ENCODE data around the gene PGAP6. TPM values are rescaled to one million over a fixed set of nuclear protein-coding genes. Genes with fewer than 3 reads are reported as not detected.

The PGAP6 gene
- total and polyA plus RNA-seq, 2 of the 13 experiments (the other 11 are each of a cell fraction or from before 2014, with no cell fraction given): 52.7 to 136 TPM

GRCh38 chr16:359067-359763 is 22.6 kb downstream of the PGAP6 start (continued):
- TF ChIP-seq ESRRA (CRISPR knock-in tag; IDR thresholded peaks at IDR 0.05; ENCODE audit: low read depth): peak; percentile 77
- peak; percentile 68; the same call in 1 of the 2 replicates for TF ChIP-seq ARNT2 (CRISPR knock-in tag; IDR thresholded peaks at IDR 0.05; ENCODE audit: low read depth)
- peak; percentile 92 for TF ChIP-seq NR2F2 (IDR thresholded peaks at IDR 0.05; ENCODE audit: borderline replicate concordance, low read depth)
- TF ChIP-seq FOXK1 (CRISPR knock-in tag; IDR thresholded peaks at IDR 0.05; ENCODE audit: borderline replicate concordance, low read depth): no peak
- no peak for TF ChIP-seq SOX13 (IDR thresholded peaks at IDR 0.05)
- TF ChIP-seq SOX13 (CRISPR knock-in tag; conservative IDR thresholded peaks at IDR 0.05 in 1 of 2, IDR thresholded peaks at IDR 0.05 in 1 of 2): peak in 1 of 2 experiments; percentile 61; a peak in 1 of 4 replicates
- peak; percentile 88 for TF ChIP-seq ZNF547 (CRISPR knock-in tag; IDR thresholded peaks at IDR 0.05)
- TF ChIP-seq, protein P1, sequence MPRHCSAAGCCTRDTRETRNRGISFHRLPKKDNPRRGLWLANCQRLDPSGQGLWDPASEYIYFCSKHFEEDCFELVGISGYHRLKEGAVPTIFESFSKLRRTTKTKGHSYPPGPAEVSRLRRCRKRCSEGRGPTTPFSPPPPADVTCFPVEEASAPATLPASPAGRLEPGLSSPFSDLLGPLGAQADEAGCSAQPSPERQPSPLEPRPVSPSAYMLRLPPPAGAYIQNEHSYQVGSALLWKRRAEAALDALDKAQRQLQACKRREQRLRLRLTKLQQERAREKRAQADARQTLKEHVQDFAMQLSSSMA (CRISPR knock-in tag; IDR thresholded peaks at IDR 0.05): 0 out of 2 replicates have a peak, but pooled peaks have one; percentile 38
- peak; percentile 22; the same call in 1 of the 2 replicates for TF ChIP-seq STAG1 (CRISPR knock-in tag; IDR thresholded peaks at IDR 0.05)
- TF ChIP-seq, protein P2, sequence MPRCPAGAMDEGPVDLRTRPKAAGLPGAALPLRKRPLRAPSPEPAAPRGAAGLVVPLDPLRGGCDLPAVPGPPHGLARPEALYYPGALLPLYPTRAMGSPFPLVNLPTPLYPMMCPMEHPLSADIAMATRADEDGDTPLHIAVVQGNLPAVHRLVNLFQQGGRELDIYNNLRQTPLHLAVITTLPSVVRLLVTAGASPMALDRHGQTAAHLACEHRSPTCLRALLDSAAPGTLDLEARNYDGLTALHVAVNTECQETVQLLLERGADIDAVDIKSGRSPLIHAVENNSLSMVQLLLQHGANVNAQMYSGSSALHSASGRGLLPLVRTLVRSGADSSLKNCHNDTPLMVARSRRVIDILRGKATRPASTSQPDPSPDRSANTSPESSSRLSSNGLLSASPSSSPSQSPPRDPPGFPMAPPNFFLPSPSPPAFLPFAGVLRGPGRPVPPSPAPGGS (CRISPR knock-in tag; IDR thresholded peaks at IDR 0.05): peak; percentile 87; the same call in 1 of the 2 replicates
- TF ChIP-seq MYC (CRISPR knock-in tag; IDR thresholded peaks at IDR 0.05; ENCODE audit: borderline replicate concordance): peak; percentile 69
- peak; percentile 53; the same call in 1 of the 2 replicates for TF ChIP-seq MEF2D (CRISPR knock-in tag; IDR thresholded peaks at IDR 0.05)
- no peak for TF ChIP-seq REXO4 (CRISPR knock-in tag; IDR thresholded peaks at IDR 0.05; ENCODE audit: borderline replicate concordance)
- TF ChIP-seq CCAR2 (optimal IDR thresholded peaks at IDR 0.05; ENCODE audit: low read depth, low read length): no peak
- TF ChIP-seq TAF15 (IDR thresholded peaks at IDR 0.05; ENCODE audit: low read depth, low read length, poor library complexity, severe bottlenecking): no peak
- peak; percentile 85 for TF ChIP-seq PHF21A (CRISPR knock-in tag; IDR thresholded peaks at IDR 0.05)
- TF ChIP-seq FOXA1 (IDR thresholded peaks at IDR 0.05): no peak
- peak; percentile 28; the same call in 1 of the 2 replicates for TF ChIP-seq FOXA1 (CRISPR knock-in tag; IDR thresholded peaks at IDR 0.05)
